Spinal cord (tissue), 10 donors: ENCODE results near the gene PRDM2. TPM values are rescaled to one million over a fixed set of nuclear protein-coding genes. Genes with fewer than 3 reads are reported as not detected.

Experiments used
- DNase-seq, 6 donors: peaks; one replicate each; pipeline versions ENCODE4 v3.0.0 to v3.0.0-alpha.2; 2013 to 2015; ENCODE audit warnings: low spot score in 6 of 6, low read depth in 4 of 6
- H3K27ac ChIP-seq: one replicate; pipeline ENCODE4 v1.5.1; 2013; ENCODE audit warnings: low read depth, low read length, control low read depth
- H3K27me3 ChIP-seq: one replicate; pipeline ENCODE4 v1.6.1; 2013; ENCODE audit warnings: low read length; ENCODE audit not compliant: control insufficient read depth, insufficient read depth
- H3K36me3 ChIP-seq: one replicate; pipeline ENCODE4 v1.6.1; 2013; ENCODE audit warnings: low read length; ENCODE audit not compliant: control insufficient read depth, insufficient read depth
- H3K4me1 ChIP-seq: one replicate; pipeline ENCODE4 v1.6.1; 2013; ENCODE audit warnings: low read length; ENCODE audit not compliant: control insufficient read depth, insufficient read depth
- H3K4me3 ChIP-seq: one replicate; pipeline ENCODE4 v1.5.1; 2013; ENCODE audit warnings: low read depth, low read length, control low read depth
- H3K9me3 ChIP-seq: one replicate; pipeline ENCODE4 v1.6.1; 2013; ENCODE audit warnings: low read length; ENCODE audit not compliant: control insufficient read depth, insufficient read depth
- WGBS: methylation state at CpG from one replicate; pipeline ENCODE4 v1.1.5; 2013; ENCODE audit warnings: missing lambda C conversion rate; ENCODE audit not compliant: insufficient coverage; 5-methylcytosine and 5-hydroxymethylcytosine counted together
- polyA plus RNA-seq, 2 donors: library from polyadenylated mRNA; unstranded; fragments of 120-200 nt; gene quantifications; one replicate each; pipeline ENCODE4 v1.2.1, GENCODE V29; 2013; ENCODE audit not compliant: insufficient read length in 2 of 2
- total RNA-seq, 2 donors: library from RNA; depleted of rRNA in 1 of 2; stranded (reverse); fragments of 120-200 nt in 1 of 2; fragments of >200 nt in 1 of 2; gene quantifications; one replicate each; pipeline versions ENCODE4 v1.2.3 to v1.2.4, GENCODE V29; 2013 to 2014
- donor health status: healthy.

Gene PRDM2
- total and polyA plus RNA-seq, 4 donors = 23.1 to 56.3 (median 47.9) TPM

DNA sequence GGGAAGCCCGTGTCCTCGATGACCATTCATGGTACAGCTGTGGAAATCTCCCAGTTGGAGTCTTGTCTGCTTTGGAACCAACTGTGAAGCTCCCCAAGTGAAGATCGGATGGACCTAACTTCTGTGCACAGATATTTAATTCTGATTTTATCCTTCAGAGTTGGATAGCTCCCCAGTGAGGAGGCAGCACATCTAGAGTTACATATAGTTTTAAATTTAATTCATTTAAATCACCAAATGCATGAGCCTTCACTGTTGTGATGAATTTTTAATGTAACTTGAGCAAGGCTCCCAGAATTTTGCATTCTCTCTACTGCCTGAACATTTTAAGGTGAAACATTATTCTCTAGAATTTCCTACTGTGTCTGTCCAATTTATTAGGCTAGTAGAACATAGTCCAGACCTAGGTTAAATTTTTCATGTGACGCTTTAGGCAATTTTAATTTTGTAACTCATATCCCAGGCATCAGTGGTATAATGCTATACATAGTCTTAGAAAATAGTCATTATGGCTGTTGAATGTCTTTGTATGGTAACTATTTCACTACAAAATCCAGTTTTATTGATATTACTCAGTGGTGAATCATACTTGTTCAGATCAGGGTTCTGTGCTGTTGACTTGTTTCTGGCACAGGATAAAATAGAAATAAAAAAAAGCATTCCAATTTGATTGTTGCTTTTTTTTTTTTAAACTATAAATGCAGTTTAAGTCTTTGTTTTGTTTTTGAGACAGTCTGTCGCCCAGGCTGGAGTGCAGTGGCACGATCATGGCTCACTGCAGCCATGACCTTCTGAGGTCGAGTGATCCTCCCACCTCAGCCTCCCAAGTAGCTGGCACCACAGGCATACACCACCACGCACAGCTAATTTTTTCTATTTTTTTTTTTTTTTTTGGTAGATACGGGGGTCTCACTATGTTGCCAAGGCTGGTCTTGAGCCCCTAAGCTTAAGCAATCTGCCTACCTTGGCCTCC lies 66.9 kb downstream of the PRDM2 start:
- no peak overlapping the region for H3K27ac ChIP-seq
- no peak overlapping the region for H3K4me3 ChIP-seq
- peaks cover 10% of the 10 kb centered on the region for H3K4me1 ChIP-seq
- 88% methylated on average over 3 of the region's 9 CpGs for WGBS
- H3K36me3 ChIP-seq = no peaks in the 10 kb centered on the region
- H3K27me3 ChIP-seq = no peaks in the 10 kb centered on the region
- no peak for DNase-seq
- H3K9me3 ChIP-seq = no peaks in the 10 kb centered on the region

GRCh38 chr1:13769212-13769611 lies 69.2 kb downstream of the PRDM2 start:
- Histone ChIP-seq H3K9me3 (no peaks in the 10 kb centered on the region), H3K27ac (no peak overlapping the region), H3K36me3 (peaks cover 3% of the 10 kb centered on the region), H3K4me3 (no peak overlapping the region), H3K4me1 (peaks cover 3% of the 10 kb centered on the region), H3K27me3 (no peaks in the 10 kb centered on the region)
- DNase-seq = no peak
- 100% methylated on average over 2 of the region's 5 CpGs for WGBS

DNA sequence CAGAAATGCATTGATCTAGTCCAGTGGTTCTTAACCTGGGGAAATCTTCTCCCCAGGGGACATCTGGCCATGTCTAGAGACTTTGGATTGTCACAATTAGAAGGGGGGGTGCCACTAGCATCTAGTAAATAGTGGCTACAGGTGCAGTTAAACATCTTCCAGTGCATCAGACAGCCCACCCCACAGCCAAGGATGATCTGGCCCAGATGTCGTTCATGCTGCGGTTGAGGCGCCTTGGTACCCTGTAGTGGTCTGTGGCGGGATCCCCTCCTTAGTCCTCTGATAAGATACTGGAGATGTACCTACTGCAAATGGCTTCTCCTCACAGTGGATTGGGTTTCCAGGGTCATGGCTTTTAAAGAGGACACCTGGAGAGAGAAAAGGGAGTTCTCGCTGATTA lies 69.8 kb downstream of the PRDM2 start:
- H3K27me3 ChIP-seq = no peaks in the 10 kb centered on the region
- no peak overlapping the region for H3K27ac ChIP-seq
- H3K9me3 ChIP-seq = no peaks in the 10 kb centered on the region
- no peaks in the 10 kb centered on the region for H3K4me1 ChIP-seq
- no peak for DNase-seq
- peaks cover 7% of the 10 kb centered on the region for H3K36me3 ChIP-seq
- H3K4me3 ChIP-seq = no peak overlapping the region
- no CpG with 5 or more reads among the region's 5 CpGs for WGBS

- no peaks in the 10 kb centered on the region for H3K27me3 ChIP-seq
- H3K27ac ChIP-seq = no peak overlapping the region
- WGBS = no CpG with 5 or more reads among the region's 3 CpGs
- H3K36me3 ChIP-seq = peaks cover 11% of the 10 kb centered on the region
- no peaks in the 10 kb centered on the region for H3K9me3 ChIP-seq
- H3K4me1 ChIP-seq = no peaks in the 10 kb centered on the region
- DNase-seq = no peak
- no peak overlapping the region for H3K4me3 ChIP-seq
Measured at GRCh38 chr1:13770743-13771142, 70.8 kb downstream of the PRDM2 start.

- Histone ChIP-seq H3K27ac (no peak overlapping the region), H3K4me3 (no peak overlapping the region), H3K9me3 (no peaks in the 10 kb centered on the region), H3K4me1 (no peaks in the 10 kb centered on the region), H3K27me3 (no peaks in the 10 kb centered on the region), H3K36me3 (peaks cover 18% of the 10 kb centered on the region)
- no peak for DNase-seq
- 89% methylated on average over 5 of the region's 5 CpGs for WGBS
Measured at GRCh38 chr1:13771745-13772144, 71.8 kb downstream of the PRDM2 start.

GRCh38 chr1:13772271-13772670 lies 72.3 kb downstream of the PRDM2 start:
- Histone ChIP-seq H3K4me1 (no peaks in the 10 kb centered on the region), H3K27ac (no peak overlapping the region), H3K9me3 (no peaks in the 10 kb centered on the region), H3K27me3 (no peaks in the 10 kb centered on the region), H3K36me3 (peaks cover 22% of the 10 kb centered on the region), H3K4me3 (no peak overlapping the region)
- DNase-seq = no peak
- no CpG with 5 or more reads among the region's 4 CpGs for WGBS

- WGBS = no CpG with 5 or more reads among the region's 2 CpGs
- no peak for DNase-seq
- no peaks in the 10 kb centered on the region for H3K4me1 ChIP-seq
- peaks cover 37% of the 10 kb centered on the region for H3K36me3 ChIP-seq
- no peaks in the 10 kb centered on the region for H3K27me3 ChIP-seq
- H3K27ac ChIP-seq = no peak overlapping the region
- H3K9me3 ChIP-seq = no peaks in the 10 kb centered on the region
- H3K4me3 ChIP-seq = no peak overlapping the region
Measured at GRCh38 chr1:13774121-13774520, 74.1 kb downstream of the PRDM2 start.

GRCh38 chr1:13775459-13775858 lies 75.5 kb downstream of the PRDM2 start:
- Histone ChIP-seq H3K4me1 (no peaks in the 10 kb centered on the region), H3K36me3 (peaks cover 50% of the 10 kb centered on the region), H3K27me3 (no peaks in the 10 kb centered on the region), H3K27ac (no peak overlapping the region), H3K4me3 (no peak overlapping the region), H3K9me3 (no peaks in the 10 kb centered on the region)
- WGBS = 90% methylated on average over 4 of the region's 5 CpGs
- DNase-seq = no peak

DNA sequence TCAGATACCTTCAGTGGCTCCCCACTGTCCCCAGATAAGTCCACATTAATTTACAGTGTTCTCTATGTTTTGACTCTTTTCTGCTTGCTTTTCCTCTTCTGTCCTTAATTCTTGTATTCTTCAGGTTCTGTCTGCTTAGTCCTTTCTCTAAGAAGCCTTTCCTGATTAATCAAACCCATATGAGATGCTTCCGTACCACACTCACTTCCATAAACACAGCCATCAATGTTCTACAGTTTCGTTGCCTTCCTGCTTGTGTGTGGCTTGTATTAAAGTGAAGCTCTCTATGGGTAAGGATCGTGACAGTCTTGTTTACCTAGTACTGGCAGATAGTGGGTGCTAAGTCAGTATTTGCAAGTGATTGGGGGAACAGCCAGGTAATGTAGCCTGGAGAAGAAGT lies 75.9 kb downstream of the PRDM2 start:
- Histone ChIP-seq H3K27ac (no peak overlapping the region), H3K9me3 (no peaks in the 10 kb centered on the region), H3K27me3 (no peaks in the 10 kb centered on the region), H3K36me3 (peaks cover 55% of the 10 kb centered on the region), H3K4me1 (no peaks in the 10 kb centered on the region), H3K4me3 (no peak overlapping the region)
- DNase-seq = no peak
- whole genome bisulfite sequencing = 75% methylated on average over 1 of the region's 3 CpGs

GRCh38 chr1:13778431-13778830 lies 78.4 kb downstream of the PRDM2 start:
- Histone ChIP-seq H3K27ac (no peak overlapping the region), H3K9me3 (no peaks in the 10 kb centered on the region), H3K4me1 (peaks cover 5% of the 10 kb centered on the region), H3K27me3 (no peaks in the 10 kb centered on the region), H3K36me3 (peaks cover 59% of the 10 kb centered on the region), H3K4me3 (no peak overlapping the region)
- no peak for DNase-seq
- 93% methylated on average over 7 of the region's 7 CpGs for WGBS
